ENCODE data around the gene YJEFN3.

GRCh38 chr19:19558055-19558454, 29.3 kb downstream of the YJEFN3 start:
- TF ChIP-seq CTCF (conservative IDR thresholded peaks at IDR 0.05; ENCODE audit: low read length), result no peak
- no peak for TF ChIP-seq EZH2phosphoT487 (IDR thresholded peaks at IDR 0.05; ENCODE audit: borderline replicate concordance)

All from Loucy (cell line).